Liver (tissue), 9 donors: ENCODE data around the gene ADCY10. TPM values are rescaled to one million over a fixed set of nuclear protein-coding genes. Genes with fewer than 3 reads are reported as not detected.

Source experiments
- DNase-seq: peaks from one replicate; pipeline ENCODE4 v3.0.0-alpha.2; 2017; ENCODE audit warnings: low spot score
- H3K27ac ChIP-seq, 2 donors: one replicate each; pipeline ENCODE4 v1.7.0; 2013; ENCODE audit warnings: inconsistent platforms in 2 of 2, low read length in 2 of 2, control low read depth in 1 of 2, low read depth in 1 of 2, mild to moderate bottlenecking in 1 of 2
- H3K27me3 ChIP-seq, 4 donors: one replicate each; pipeline versions ENCODE4 v1.6.1 to v1.7.0; 2013; ENCODE audit warnings: low read length in 3 of 4, inconsistent platforms in 1 of 4, mild to moderate bottlenecking in 1 of 4, moderate library complexity in 1 of 4; ENCODE audit not compliant: control insufficient read depth in 4 of 4, insufficient read depth in 4 of 4
- H3K36me3 ChIP-seq, 4 donors: one replicate each; pipeline versions ENCODE4 v1.6.1 to v1.7.0; 2013; ENCODE audit warnings: low read length in 3 of 4, mild to moderate bottlenecking in 3 of 4, low read depth in 1 of 4, moderate library complexity in 1 of 4; ENCODE audit not compliant: control insufficient read depth in 4 of 4, insufficient read depth in 3 of 4
- H3K4me1 ChIP-seq, 4 donors: one replicate each; pipeline versions ENCODE4 v1.6.1 to v1.7.0; 2013; ENCODE audit warnings: low read length in 3 of 4, mild to moderate bottlenecking in 3 of 4, moderate library complexity in 1 of 4; ENCODE audit not compliant: control insufficient read depth in 4 of 4, insufficient read depth in 4 of 4
- H3K4me3 ChIP-seq, 3 donors: one replicate each; pipeline versions ENCODE4 v1.6.1 to v1.7.0; 2013; ENCODE audit warnings: low read length in 3 of 3, control low read depth in 1 of 3, low read depth in 1 of 3, mild to moderate bottlenecking in 1 of 3
- H3K9ac ChIP-seq, 2 donors: one replicate each; pipeline ENCODE4 v1.7.0; 2013; ENCODE audit warnings: low read length in 2 of 2, mild to moderate bottlenecking in 2 of 2, moderate library complexity in 2 of 2, control low read depth in 1 of 2, low read depth in 1 of 2
- H3K9me3 ChIP-seq, 4 donors: one replicate each; pipeline versions ENCODE4 v1.6.1 to v1.7.0; 2013; ENCODE audit warnings: low read length in 3 of 4; ENCODE audit not compliant: control insufficient read depth in 4 of 4
- EGR1 ChIP-seq, 2 donors: IDR thresholded peaks; 2 replicates each; pipeline ENCODE4 v1.6.1; 2016 to 2018; ENCODE audit warnings: antibody characterized with exemption in 2 of 2, low read depth in 2 of 2
- FOXA1 ChIP-seq: IDR thresholded peaks from 2 replicates; pipeline ENCODE4 v1.6.1; 2016; ENCODE audit warnings: antibody characterized with exemption
- FOXA2 ChIP-seq: IDR thresholded peaks from 2 replicates; pipeline ENCODE4 v1.6.1; 2016; ENCODE audit warnings: antibody characterized with exemption
- GABPA ChIP-seq, 2 donors: IDR thresholded peaks in 1 of 2; conservative IDR thresholded peaks in 1 of 2; 2 replicates each; pipeline ENCODE4 v1.6.1; 2016; ENCODE audit warnings: antibody characterized with exemption in 2 of 2, mild to moderate bottlenecking in 1 of 2, moderate library complexity in 1 of 2
- HNF4G ChIP-seq: IDR thresholded peaks from 2 replicates; pipeline ENCODE4 v1.6.1; 2016; ENCODE audit warnings: antibody characterized with exemption
- JUND ChIP-seq, 2 donors: IDR thresholded peaks; 2 replicates each; pipeline ENCODE4 v1.6.1; 2016; ENCODE audit warnings: antibody characterized with exemption in 2 of 2
- NR2F2 ChIP-seq: IDR thresholded peaks from 2 replicates; pipeline ENCODE4 v1.6.1; 2016; ENCODE audit warnings: antibody characterized with exemption
- RAD21 ChIP-seq, 2 donors: IDR thresholded peaks; 2 replicates each; pipeline ENCODE4 v1.6.1; 2016; ENCODE audit warnings: antibody characterized with exemption in 2 of 2, mild to moderate bottlenecking in 2 of 2
- RXRA ChIP-seq, 2 donors: IDR thresholded peaks; 2 replicates each; pipeline ENCODE4 v1.6.1; 2017 to 2018; ENCODE audit warnings: antibody characterized with exemption in 2 of 2, mild to moderate bottlenecking in 1 of 2
- TAF1 ChIP-seq: conservative IDR thresholded peaks from 2 replicates; pipeline ENCODE4 v1.6.1; 2016; ENCODE audit warnings: antibody characterized with exemption, mild to moderate bottlenecking
- WGBS: extraction: QIAGEN DNeasy Blood & Tissue Kit; methylation state at CpG from one replicate; pipeline ENCODE4 v1.1.7; 2013; 5-methylcytosine and 5-hydroxymethylcytosine counted together
- polyA plus RNA-seq, 2 donors: library from polyadenylated mRNA; stranded (reverse) in 1 of 2; unstranded in 1 of 2; fragments of 200-250 nt in 1 of 2; fragments of >200 nt in 1 of 2; fragmentation: Nextera tagmentation in 1 of 2; extraction: Ambion mirVana in 1 of 2; gene quantifications; one replicate each; pipeline versions ENCODE4 v1.2.1 to v1.2.3, GENCODE V29; 2013 to 2015
- total RNA-seq, 2 donors: library from RNA; depleted of rRNA; stranded (reverse); fragments of >200 nt; gene quantifications; one replicate each; pipeline ENCODE4 v1.2.3, GENCODE V29; 2014
- TF ChIP-seq, protein P1 (sequence below): fragments of 150-350 bp; IDR thresholded peaks from 2 replicates; pipeline ENCODE4 v1.5.1; 2017; ENCODE audit warnings: improper control_type of control experiment, low read depth, low read length; ENCODE audit not compliant: missing input control
- TF ChIP-seq, protein P2 (sequence below): IDR thresholded peaks from 2 replicates; pipeline ENCODE4 v1.6.1; 2016; ENCODE audit warnings: antibody characterized with exemption
- TF ChIP-seq, protein P3 (sequence below): IDR thresholded peaks from 2 replicates; pipeline ENCODE4 v1.6.1; 2016; ENCODE audit warnings: antibody characterized with exemption
- TF ChIP-seq, protein P4 (sequence below): IDR thresholded peaks from 2 replicates; pipeline ENCODE4 v1.6.1; 2016; ENCODE audit warnings: antibody characterized with exemption
- donor health status: healthy.
- donor health status: healthy.
- donor health status: healthy.
- donor health status: healthy.
- donor health status: healthy.

Gene ADCY10
- total and polyA plus RNA-seq, 4 donors = 0.89 to 4.7 (median 2.3) TPM

DNA sequence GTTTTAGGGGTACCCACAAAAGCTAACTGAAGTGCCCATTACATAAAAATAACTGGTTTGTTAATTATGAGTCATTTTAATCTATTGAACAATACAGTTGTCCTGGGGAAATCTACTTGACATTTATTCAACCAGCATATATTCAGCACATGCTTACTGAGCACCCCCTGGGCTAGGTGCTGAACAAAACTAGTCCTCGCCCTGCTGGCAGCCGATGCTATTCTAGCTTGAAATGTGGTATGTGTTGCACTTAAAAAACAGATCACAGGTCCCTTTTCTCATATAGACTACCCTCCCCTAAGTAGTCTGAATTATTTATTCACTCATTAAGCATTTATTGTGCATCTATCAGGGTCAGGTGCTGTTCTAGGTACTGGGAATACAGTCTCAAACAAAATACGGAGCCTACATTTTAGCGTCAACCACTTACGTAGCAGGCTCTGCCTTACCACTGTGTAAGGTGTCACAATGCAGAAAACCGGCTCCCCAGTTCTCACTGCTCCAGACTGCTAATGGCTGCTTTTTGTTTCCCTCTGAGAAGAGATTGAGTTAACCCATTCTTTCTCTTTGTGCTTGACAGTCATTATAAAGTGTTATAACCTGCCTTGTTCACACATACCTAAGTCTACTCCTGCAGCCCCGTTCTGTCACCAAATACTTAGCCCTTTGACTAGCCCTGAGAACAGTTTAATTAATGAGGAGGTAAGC lies 57.1 kb downstream of the ADCY10 start:
- TF ChIP-seq NR2F2 = no peak
- no peak for TF ChIP-seq RXRA (IDR thresholded peaks at IDR 0.05)
- TF ChIP-seq GABPA (IDR thresholded peaks at IDR 0.05 in 1 of 2, conservative IDR thresholded peaks at IDR 0.05 in 1 of 2) = no peak
- TF ChIP-seq HNF4G = no peak
- TF ChIP-seq TAF1 = no peak
- TF ChIP-seq FOXA2 = no peak
- no peak overlapping the region for H3K4me3 ChIP-seq
- no peak overlapping the region for H3K27ac ChIP-seq
- DNase-seq = no peak
- WGBS = 92% methylated on average over 7 of the region's 7 CpGs
- no peaks in the 10 kb centered on the region for H3K4me1 ChIP-seq
- peaks cover 0 to 3% (median 0%) of the 10 kb centered on the region in 4 donors for H3K36me3 ChIP-seq
- no peaks in the 10 kb centered on the region for H3K27me3 ChIP-seq
- no peak overlapping the region for H3K9ac ChIP-seq
- no peaks in the 10 kb centered on the region for H3K9me3 ChIP-seq

DNA sequence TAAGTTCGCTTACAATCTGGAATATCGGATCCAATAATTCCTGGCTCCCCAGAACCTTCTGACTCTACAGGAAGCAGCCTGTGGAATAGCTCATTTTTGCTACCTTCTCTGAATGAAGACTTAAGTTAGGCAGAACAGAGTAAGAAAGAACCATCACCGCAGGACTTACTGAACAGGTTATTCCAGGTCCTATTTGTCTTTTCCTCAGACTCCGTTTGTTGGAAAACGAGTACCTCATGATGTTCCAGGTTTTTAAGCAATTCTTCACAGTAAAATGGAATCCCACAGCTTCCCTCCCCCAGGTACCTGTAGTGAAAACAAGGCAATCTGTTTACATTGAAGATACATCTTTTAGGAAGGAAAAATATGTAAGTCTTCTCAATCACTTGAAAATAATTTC lies 59.8 kb downstream of the ADCY10 start:
- H3K27me3 ChIP-seq = no peaks in the 10 kb centered on the region
- DNase-seq = no peak
- H3K27ac ChIP-seq = no peak overlapping the region
- no peaks in the 10 kb centered on the region for H3K9me3 ChIP-seq
- H3K4me1 ChIP-seq = no peaks in the 10 kb centered on the region
- peaks cover 0 to 3% (median 0%) of the 10 kb centered on the region in 4 donors for H3K36me3 ChIP-seq
- H3K4me3 ChIP-seq = no peak overlapping the region
- 87% methylated on average over 5 of the region's 5 CpGs for WGBS
- TF ChIP-seq FOXA1 (no peak), HNF4G (no peak), NR2F2 (no peak), JUND (IDR thresholded peaks at IDR 0.05) (no peak)
- TF ChIP-seq, protein P1, sequence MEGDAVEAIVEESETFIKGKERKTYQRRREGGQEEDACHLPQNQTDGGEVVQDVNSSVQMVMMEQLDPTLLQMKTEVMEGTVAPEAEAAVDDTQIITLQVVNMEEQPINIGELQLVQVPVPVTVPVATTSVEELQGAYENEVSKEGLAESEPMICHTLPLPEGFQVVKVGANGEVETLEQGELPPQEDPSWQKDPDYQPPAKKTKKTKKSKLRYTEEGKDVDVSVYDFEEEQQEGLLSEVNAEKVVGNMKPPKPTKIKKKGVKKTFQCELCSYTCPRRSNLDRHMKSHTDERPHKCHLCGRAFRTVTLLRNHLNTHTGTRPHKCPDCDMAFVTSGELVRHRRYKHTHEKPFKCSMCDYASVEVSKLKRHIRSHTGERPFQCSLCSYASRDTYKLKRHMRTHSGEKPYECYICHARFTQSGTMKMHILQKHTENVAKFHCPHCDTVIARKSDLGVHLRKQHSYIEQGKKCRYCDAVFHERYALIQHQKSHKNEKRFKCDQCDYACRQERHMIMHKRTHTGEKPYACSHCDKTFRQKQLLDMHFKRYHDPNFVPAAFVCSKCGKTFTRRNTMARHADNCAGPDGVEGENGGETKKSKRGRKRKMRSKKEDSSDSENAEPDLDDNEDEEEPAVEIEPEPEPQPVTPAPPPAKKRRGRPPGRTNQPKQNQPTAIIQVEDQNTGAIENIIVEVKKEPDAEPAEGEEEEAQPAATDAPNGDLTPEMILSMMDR = no peak
- TF ChIP-seq, protein P2, sequence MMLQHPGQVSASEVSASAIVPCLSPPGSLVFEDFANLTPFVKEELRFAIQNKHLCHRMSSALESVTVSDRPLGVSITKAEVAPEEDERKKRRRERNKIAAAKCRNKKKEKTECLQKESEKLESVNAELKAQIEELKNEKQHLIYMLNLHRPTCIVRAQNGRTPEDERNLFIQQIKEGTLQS = no peak
- TF ChIP-seq, protein P3, sequence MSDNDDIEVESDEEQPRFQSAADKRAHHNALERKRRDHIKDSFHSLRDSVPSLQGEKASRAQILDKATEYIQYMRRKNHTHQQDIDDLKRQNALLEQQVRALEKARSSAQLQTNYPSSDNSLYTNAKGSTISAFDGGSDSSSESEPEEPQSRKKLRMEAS = no peak
- H3K9ac ChIP-seq = no peak overlapping the region

DNA sequence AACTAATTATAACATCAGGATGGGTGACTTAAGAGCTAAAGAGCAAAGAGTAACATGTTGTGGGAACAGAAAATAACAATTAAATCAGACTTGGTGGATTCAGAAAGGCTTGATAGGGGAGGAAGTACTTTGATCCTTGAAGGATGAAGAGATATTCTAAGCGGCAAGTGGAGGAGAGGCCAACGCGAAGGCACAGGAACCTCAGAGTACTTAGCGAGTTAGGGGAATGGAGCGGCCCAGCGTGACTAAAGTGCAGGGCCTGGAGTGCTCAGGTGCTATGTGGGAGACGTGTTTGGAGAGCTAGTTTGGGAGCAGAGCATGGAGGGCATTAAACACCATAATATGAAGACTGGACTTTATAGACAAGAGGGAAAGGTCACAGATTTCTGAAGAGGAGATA lies 64.3 kb downstream of the ADCY10 start:
- H3K36me3 ChIP-seq = peaks cover 0 to 8% (median 4%) of the 10 kb centered on the region in 4 donors
- H3K4me1 ChIP-seq = no peaks in the 10 kb centered on the region
- H3K4me3 ChIP-seq = no peak overlapping the region
- no peaks in the 10 kb centered on the region for H3K27me3 ChIP-seq
- H3K9ac ChIP-seq = no peak overlapping the region
- 94% methylated on average over 7 of the region's 7 CpGs for WGBS
- no peak overlapping the region for H3K27ac ChIP-seq
- H3K9me3 ChIP-seq = no peaks in the 10 kb centered on the region
- no peak for DNase-seq
- TF ChIP-seq GABPA (IDR thresholded peaks at IDR 0.05 in 1 of 2, conservative IDR thresholded peaks at IDR 0.05 in 1 of 2) (no peak), FOXA2 (no peak), EGR1 (IDR thresholded peaks at IDR 0.05; ENCODE audit: low read depth in 2 of 2) (no peak), RXRA (IDR thresholded peaks at IDR 0.05) (no peak), HNF4G (no peak), RAD21 (IDR thresholded peaks at IDR 0.05) (no peak), JUND (IDR thresholded peaks at IDR 0.05) (no peak)
- TF ChIP-seq, protein P2 = no peak
- TF ChIP-seq, protein P3 = no peak
- TF ChIP-seq, protein P1 = no peak
- TF ChIP-seq, protein P4, sequence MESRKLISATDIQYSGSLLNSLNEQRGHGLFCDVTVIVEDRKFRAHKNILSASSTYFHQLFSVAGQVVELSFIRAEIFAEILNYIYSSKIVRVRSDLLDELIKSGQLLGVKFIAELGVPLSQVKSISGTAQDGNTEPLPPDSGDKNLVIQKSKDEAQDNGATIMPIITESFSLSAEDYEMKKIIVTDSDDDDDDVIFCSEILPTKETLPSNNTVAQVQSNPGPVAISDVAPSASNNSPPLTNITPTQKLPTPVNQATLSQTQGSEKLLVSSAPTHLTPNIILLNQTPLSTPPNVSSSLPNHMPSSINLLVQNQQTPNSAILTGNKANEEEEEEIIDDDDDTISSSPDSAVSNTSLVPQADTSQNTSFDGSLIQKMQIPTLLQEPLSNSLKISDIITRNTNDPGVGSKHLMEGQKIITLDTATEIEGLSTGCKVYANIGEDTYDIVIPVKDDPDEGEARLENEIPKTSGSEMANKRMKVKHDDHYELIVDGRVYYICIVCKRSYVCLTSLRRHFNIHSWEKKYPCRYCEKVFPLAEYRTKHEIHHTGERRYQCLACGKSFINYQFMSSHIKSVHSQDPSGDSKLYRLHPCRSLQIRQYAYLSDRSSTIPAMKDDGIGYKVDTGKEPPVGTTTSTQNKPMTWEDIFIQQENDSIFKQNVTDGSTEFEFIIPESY = no peak
